ENCODE results near the gene KLC3.

KLC3 gene

DNA sequence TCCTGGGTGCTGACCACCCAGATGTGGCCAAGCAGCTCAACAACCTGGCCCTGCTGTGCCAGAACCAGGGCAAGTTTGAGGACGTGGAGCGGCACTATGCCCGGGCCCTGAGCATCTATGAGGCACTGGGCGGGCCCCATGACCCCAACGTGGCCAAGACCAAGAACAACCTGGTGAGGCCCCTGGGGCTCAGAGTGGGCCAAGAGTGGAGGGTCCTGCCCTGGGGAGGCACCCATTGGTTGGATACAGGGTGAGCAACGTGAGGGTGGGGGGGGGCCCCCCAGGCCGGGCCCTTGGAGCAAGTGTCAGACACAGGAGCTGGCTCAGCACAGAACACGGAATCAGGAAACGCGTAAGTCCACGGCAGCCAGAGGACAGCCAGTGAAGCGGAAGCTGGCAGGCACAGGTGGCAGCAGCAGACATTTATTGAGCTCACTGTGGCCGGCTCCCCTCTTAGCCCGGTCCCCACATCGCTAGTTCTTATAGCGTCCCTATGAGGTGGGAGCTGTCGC lies 8.9 kb downstream of the KLC3 start:
- DNase-seq: no peak

DNA sequence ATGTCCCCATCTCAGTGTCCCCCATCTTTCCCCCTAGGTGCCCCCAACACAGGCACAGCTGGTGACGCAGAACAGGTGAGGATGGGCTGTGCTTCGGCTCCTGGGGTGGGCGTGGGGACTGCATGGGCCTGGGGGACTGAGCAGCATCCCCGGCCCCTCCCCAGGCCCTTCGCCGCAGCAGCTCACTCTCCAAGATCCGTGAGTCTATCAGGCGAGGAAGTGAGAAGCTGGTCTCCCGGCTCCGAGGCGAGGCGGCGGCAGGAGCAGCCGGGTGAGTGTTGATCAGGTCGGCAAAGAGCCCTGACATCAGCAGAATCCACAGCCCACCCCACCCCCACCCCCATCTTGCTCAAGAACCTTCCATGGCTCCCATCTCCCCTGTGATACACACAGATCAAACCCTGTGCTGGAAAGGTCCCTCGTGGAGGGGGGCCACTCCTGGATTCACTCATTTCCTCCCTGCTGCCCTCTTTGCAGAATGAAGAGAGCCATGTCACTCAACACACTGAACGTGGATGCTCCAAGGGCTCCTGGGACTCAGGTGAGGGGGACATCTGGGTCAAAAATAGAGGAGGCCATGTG lies 10.0 kb downstream of the KLC3 start:
- no peak for DNase-seq

DNA sequence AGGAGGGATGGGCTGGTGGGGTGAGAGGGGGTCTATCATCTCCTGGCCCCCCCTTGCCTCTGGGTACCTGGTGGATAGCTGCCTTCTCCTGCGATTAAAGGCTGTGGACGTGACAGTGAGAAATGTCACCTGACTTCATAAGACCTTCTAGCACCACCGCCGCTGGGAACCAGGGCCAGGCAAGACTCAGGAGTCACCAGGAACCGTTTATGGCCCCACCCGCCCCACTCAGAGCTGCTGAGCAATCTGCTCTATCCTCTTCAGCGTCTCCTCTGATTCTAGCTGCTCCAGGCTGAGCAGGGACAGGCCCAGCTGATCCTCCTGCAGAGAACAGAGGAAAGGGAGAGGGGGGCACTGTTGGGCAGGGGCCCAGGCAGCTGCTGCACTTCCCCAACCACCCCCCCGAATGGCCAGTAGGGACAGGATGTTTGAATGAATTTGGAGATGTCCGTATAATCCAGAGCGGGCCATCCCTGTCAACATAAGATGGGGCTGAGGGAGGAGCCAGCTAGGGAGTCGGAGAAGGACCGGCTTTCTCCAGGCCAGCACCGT lies 10.9 kb downstream of the KLC3 start:
- DNase-seq: no peak

DNA sequence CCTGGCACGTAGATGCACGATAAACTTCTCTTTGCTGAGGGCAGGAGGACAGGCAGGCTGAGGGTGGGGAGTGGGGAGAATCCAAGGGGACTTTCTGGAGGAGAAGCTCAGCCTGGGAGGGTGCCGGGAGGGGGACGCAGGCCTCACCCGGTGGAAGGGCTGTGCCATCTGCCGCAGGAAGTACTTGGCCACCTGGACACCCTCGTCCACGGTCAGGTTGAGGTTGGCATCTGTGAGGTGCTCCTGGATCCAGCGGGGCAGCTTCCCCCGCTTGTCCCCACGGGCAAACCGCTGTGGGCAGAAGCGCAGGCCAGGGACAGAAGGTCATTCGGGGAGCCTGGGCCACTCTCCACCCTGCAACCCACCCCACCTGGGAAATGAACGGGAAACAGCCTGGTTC lies 11.5 kb downstream of the KLC3 start:
- DNase-seq: no peak

DNA sequence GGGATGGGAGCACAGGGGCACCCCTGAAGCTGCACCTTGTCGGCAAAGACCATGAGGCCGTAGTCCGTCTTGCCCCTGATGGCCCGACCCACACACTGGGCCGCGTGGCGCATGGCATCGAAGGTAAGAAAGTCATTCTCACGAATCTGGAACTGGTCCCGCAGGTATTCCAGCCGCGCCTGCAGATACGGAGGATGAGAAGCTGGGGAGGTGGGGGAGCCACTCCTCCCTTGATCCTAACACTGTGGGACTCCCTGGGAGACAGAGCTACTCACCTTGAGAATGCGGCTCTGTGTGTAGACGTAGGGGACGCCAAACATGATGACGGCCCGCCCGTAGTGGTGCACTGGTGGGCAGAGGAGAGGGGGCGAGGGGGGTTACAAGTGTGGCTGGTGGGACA lies 11.9 kb downstream of the KLC3 start:
- DNase-seq: no peak

DNA sequence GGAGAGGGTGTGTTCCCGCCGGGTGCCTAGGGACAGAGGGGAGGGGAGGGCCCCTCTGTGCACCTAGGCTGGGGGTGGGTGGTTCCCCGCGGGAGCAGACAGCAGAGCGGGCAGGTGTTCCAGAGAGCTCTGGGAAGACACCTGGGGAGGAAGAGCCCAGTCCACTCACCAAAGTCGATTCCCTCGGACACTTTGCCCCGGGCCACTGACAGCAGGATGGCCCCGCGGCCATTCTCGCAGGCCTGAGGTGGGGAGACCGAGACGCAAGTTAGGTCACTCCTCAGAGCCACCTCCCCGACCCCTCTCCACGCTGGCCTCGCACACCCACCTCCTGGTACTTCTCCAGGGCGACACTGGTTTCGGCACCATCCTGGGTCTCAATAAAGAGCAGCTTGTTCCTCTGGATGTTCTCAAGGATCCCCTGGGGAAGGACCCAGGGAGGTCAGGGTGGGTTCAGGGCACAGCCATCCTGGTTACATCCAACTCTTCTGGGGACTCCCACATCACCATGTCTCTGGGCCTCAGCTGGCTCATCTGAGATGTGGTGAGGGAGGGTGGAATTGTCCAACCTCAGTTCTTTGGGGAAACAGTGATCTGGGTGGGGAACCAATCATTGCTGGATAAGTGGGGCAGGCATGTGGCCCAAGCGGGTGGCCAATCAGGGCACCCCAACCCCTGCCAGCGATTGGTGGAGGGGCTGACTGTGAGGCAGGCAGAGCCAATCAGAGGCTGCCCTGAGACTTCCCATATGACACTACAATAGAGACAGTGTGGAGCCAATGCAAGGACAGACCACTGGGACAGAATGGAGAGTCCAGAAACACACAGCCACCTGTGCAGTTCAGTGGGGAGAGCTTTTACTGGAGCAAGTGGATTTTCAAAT lies 12.6 kb downstream of the KLC3 start:
- DNase-seq: no peak

DNA sequence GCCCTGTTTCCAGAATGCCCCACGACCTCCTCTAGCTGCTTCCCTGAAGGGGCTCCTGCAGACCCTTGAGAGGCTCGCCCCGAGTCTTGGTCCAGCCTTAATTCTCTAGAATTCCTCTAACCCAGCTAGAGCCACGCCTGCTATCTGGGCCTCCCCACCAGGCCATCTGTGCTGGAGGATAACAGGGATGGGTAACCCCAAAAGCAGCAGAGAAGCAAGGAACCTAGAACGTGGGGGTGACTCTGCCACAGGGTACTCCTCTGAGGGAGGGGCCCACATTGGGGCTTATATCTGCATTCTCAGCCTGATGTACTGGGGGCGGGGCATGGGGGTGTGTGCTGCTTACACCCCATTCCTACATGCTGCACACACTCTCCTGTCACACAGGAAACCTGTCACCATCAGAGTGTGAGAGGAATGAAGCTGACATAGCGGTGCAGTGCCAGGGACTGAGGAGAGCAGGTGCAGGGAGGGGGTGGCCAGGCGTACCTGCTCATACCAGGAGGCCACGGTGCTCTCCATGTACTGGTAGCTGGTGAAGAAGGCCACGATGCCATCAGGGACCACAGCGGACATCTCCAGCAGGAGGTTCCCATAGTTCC lies 13.8 kb downstream of the KLC3 start:
- DNase-seq: no peak

DNA sequence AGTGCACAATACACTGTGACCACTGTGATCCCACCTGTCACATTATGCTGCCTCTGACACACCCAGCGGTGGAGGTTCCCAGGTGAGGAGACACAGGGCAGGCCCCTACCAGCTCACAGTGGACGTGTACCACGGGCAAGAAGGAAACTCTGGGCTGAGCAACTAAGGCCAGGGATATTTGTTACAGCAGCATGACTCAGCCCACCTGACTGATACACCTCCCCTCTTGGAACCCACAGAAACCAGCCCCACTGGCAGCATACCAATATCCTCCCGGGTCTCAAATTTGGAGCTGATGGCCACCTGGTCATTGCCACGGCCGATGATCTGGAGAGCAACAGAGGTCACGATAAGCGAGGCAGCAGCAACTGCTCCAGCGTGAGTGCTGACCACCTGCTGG lies 14.9 kb downstream of the KLC3 start:
- no peak for DNase-seq

DNA sequence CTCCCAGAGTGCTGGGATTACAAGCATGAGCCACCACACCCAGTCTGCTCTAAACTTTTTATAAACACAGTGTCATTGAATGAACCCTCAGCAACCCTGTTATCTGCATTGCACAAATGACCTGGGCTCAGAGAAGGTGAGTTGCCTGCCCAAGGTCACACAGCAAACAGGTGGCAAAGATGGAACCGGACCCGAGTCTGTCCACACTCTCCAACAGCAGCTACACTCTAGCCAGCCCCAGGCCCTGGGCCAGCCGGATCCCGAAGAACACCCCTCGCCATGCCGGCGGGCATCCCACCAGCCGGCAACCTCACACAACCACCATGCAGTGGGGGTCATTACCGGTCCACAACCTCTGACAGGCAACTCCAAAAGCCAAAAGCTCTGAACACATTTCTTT lies 15.4 kb downstream of the KLC3 start:
- no peak for DNase-seq

DNA sequence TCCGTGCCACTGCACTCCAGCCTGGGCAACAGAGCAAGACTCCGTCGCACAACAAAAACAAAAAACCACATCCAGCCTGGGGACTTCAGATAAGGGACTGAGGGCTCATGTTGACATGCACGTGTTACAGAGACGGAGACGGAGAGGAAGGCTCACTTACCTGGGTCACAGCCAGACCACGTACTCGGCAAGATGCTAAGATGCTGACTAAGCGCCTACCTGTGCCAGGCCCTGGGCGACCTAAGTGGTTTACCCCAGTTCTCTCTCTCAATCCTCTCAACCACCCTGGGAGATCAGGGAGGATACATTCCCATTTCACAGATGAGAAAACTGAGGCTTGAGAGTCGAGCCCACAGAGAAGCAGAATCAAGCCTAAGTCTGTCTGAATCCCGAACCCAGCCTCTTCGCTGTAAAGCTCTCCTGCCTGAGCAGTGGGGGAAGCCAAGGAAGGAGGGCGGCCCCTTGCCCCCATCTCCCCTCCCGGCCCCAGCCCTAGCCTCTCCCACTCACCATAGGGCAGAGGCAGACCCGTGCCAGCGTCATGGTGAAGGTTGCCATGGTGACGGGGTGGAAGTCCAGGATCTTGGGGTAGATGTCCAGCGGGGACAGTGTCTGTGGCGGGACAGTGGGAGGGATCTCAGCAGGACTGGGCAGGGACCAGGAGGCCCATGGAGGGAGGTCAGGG lies 16.4 kb downstream of the KLC3 start:
- DNase-seq: no peak

DNA sequence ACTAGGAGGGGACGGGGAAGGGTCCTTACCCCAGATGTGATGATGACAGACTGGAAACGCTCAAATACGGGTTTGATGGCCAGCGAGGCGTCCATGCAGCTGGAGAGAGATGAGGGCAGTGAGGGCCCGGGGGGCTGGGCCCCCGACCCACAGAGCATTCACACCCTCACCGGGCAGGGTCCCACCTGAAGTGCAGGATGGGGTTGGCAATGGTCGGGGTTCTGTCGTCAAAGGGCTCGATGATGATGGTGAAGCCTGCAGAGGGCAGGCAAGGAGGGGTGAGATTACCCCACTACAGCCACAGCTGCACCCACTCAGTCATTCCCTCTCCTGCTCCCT lies 16.9 kb downstream of the KLC3 start:
- DNase-seq: no peak

DNA sequence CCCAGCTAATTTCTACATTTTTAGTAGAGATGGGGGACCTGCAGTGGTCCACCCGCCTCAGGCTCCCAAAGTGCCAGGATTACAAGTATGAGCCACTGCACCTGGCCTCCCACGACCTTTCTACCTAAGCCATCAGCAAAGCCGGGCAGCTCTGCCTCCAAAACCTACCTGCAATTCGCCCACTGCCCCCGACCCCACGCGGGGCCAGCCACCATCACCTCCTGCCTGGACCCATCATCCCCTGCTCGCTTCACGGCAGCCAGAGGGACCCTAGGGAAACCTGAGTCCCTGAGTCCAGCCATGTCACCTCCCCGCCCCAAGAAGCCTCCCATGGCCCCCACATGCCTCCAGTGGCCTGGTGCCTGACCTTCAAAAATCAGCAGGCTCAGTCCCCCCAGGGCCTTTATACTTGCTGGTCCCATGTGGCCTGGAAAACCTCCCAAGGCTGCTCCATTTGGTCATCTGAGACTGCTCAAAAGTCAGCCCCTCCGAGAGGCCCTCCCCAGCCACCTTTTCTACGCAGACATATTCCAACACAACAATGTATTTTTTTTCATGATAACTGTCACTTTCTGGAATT lies 17.8 kb downstream of the KLC3 start:
- DNase-seq: no peak

DNA sequence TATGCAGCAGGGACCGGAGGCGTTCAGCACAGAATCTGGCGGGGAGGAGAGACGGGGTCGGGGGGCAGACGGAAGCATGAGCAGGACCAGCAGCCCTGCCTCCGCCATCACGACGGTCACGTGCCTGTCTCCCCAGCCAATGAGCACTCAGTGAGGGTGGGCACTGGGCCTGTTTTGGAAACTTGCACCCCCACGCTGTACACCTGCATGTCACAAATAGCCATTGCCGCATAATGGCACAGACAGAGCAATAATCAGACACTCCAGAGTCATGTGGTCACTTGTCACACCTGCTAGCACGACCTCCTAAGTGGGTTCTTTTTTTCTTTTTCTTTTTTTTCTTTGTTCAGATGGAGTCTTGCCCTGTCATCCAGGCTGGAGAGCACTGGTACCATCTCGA lies 21.1 kb downstream of the KLC3 start:
- DNase-seq: no peak

DNA sequence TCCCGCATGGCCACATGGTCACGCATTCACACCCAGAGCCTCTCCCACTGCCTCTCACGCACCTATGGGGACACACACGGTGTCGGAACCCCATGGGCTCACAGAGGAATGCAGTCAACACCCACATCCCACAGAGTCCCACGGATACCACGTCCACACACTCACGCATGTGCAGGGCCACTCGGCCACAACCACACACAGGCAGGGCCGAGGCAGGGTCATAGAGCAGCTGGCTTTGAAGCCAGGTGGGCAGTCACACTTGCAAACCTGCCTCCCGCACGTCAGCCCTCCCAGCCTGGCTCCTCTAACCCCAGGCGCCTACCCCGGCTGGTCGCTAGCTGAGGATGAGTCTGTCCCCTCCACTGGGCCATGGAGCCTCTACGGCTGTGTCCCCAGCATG lies 21.7 kb downstream of the KLC3 start:
- DNase-seq: no peak

DNA sequence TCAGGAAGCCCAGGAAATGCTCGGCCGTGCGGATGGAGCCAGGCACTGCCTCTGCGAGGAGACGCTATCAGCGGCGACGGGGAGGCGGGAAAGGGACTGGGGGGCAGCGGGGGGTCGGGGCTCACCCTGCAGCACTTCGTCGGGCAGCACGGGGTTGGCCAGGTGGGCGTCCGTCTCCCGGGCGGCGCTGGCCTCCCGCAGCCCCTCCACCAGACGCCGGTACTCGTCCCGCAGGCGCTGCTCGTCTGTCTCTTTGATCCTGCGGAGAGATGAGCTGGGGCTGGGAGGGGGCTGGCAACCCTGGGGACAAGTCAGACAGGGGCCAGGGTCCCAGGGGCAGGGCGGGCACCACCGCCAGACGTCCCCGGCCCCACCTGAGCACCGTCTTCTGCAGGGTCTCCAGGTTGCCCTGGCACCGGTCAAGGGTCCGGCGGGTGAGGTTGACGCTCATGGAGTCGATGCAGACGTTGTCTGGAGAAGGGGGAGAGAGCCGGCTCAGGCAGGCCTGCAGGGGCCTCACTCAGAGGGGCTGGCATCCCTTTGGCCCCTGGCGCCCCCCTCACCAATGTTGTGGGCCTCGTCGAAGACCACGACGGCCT lies 23.4 kb downstream of the KLC3 start:
- DNase-seq: no peak

DNA sequence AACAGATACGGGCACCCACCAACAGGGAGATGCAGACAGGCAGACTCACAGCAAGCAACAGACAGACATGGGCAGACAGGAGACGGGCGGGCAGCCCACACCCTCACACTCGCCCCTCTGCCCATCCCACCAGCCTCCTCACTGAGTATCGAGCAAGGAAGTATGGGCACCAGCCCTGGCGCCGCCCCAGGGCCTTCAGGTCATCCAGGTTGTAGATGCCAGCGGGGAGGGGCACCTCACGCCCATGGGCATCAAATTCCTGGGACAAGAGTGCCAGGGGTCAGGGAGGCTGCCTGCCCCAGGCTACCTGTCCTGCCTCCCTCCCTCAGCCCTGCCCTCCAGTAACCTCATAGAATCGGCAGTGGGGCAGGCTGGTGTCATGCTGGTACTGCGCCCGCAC lies 24.1 kb downstream of the KLC3 start:
- no peak for DNase-seq

DNA sequence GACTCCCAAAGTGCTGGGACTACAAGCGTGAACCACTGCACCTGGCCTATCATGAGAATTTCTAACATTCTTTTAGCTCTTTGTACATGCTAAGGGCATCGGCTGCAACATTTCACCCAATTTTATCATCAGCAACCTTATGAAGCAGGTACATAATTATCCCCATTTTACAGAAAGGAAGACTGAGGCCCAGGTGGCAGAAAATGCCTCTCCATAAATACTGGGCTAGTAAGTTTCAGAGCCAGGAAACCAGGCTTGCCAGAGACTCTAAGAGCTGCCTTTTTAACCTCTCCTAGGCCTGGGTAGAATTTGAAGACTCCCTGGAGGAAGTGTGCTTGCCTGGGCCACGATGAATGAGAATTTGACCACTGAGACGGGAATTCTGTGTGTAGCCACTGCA lies 27.6 kb downstream of the KLC3 start:
- DNase-seq: no peak

DNA sequence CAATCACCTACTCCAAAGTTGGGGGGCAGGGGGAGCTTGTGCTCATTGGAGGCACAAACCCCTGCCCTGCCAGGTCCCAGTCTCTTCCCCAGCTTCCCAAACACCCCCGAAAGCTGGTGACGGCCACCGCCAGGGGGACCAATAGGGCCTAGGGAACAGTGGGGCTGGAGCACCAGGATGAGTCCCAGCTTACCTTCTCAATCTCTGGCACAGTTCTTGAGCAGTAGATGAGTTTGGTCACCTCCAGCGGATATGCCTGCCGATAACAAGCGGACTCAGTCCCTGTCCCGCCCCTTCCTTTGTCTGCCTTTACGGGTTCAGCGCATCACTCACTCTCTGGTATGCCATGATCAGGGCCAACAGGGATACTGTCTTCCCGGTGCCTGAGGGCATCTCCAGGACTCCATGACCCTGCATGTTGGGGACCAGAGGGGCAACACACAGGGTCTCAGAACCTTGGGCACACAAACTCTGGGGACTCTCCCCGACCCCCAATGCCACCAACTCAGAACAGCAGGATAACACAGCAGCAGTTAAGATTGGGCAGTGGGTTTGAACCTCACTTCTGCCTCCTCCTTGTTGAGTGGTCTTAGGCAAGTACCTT lies 28.3 kb downstream of the KLC3 start:
- DNase-seq: no peak

DNA sequence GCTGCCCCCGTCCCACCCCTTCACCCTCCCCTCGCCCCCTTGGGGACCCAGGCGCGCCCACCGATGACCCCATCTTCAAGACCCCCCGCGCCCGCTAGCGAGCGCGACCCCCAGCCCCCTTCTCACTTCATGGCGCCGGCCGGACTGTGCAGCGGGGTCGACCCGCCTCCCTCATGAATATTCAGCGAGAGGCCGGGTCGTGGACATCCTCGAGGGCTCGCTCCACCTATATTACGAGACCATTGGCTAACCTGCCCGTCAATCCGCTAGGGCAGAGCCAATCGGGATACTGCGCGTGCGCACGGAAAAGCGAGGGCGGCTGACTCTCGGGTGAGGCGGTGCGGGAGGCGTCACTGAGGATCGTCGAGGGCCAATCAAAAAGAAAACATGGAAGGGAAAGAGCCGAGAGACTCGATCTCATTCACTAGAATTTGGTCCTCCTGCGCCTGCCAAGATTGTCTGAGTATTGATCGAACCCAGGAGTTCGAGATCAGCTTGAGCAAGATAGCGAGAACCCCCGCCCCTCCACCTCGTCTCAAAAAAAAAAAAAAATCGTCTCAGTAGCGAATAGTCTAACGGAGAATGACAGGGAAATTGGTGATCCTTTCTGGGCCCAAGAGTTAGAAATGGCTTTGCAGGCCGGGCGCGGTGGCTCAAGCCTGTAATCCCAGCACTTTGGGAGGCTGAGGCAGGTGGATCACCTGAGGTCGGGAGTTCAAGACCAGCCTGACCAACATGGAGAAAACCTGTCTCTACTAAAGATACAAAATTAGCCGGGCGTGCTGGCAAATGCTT lies 30.1 kb downstream of the KLC3 start, which contains the start of gene ERCC2:
ERCC2 (minus strand) TSS at position 164 of the 795 bp plus-strand sequence; CDS start at position 131, 33 bp downstream.
- DNase-seq: peak; percentile 100

DNA sequence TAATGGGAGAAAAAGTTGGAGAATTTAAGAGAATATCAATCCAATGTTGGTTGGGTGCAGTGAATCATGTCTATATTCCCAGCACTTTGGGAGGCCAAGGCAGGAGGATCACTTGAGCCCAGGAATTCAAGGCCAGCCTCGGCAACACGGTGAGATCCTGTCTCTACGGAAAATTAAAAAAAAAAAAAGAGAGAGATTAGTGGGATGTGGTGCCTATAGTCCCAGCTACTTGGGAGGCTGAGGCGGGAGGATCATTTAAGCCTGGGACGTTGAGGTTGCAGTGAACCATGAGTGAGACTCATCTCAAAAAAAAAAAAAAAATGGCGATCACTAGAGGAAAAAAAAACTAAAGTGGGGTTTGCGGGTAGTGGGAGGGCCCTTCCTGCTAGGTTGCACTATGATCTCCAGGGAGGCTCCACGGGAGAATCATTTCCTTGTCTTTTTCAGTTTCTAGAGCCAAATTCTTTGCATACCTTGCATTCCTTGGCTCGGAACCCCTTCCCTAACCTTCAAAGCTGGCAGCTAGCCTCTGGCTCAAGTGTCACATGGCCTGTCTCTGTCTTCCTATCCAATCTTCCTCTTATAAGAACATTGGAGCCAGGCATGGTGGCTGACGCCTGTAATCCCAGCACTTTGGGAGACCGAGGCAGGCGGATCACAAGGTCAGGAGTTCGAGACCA lies 35.6 kb downstream of the KLC3 start:
- no peak for DNase-seq

All from activated CD8-positive, alpha-beta memory T cell treated with anti-CD3 and anti-CD28 coated beads for 24 hours (primary cell).